GM21737 (cell line): Measurements from ENCODE around the gene SOX6.

Source experiments
- ATAC-seq: cut with Tn5 transposase; IDR thresholded peaks from one replicate; pipeline ENCODE4 v1.9.1; 2021; ENCODE audit warnings: mild to moderate bottlenecking, moderate library complexity; ENCODE audit not compliant: unreplicated experiment

The SOX6 gene

GRCh38 chr11:16321148-16321547 lies 35.2 kb downstream of the SOX6 start:
- ATAC-seq = no peak

DNA sequence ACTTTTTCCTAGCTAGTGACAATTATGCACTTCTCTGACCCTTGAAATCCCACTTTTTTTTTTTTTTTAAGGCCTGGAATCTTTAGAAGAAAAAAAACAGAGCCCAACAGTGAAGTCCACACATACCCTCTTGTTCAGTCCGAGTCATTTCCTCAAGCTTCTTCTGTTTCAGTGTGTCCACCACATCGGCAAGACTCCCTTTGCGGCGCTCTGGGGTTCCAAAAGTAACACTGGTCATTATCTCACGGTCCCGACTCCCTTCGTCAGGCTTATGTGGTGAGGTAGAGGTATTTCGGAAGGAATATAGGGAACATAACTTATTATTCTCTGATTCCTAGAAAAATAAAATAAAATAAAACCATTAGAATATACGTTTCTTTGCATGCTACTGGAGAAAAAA lies 38.0 kb downstream of the SOX6 start:
- no peak for ATAC-seq

- no peak for ATAC-seq
Observed at GRCh38 chr11:16317712-16318111, 38.6 kb downstream of the SOX6 start.

- ATAC-seq = no peak
Observed at GRCh38 chr11:16313846-16314245, 42.5 kb downstream of the SOX6 start.

GRCh38 chr11:16312233-16312765 lies 44.0 kb downstream of the SOX6 start:
- ATAC-seq = no peak

DNA sequence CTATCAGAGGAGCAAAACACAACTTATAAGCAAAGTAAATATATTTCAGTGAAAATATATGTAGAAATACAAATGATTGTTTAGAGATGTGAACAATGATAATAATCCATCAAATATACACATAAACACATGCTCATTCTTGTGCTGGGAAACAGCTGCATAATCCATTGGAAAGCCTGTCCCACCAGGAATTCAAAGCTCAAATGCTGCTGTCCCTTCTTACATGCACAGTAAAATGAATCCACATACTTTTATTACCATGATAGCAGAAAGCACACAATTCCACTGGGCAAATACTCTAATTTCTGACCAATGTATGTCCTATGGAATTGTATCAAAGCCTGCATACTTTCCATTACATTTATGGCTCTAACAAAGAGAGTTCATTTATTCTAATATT lies 44.5 kb downstream of the SOX6 start:
- no peak for ATAC-seq

- no peak for ATAC-seq
Observed at GRCh38 chr11:16310943-16311342, 45.4 kb downstream of the SOX6 start.

GRCh38 chr11:16309226-16309625 lies 47.1 kb downstream of the SOX6 start:
- no peak for ATAC-seq

GRCh38 chr11:16301462-16301861 lies 54.9 kb downstream of the SOX6 start:
- ATAC-seq = no peak

GRCh38 chr11:16299884-16300782 lies 56.2 kb downstream of the SOX6 start:
- no peak for ATAC-seq

- ATAC-seq = no peak
Observed at GRCh38 chr11:16299390-16299789, 57.0 kb downstream of the SOX6 start.

GRCh38 chr11:16297332-16297731 lies 59.0 kb downstream of the SOX6 start:
- no peak for ATAC-seq

- no peak for ATAC-seq
Observed at GRCh38 chr11:16296273-16296672, 60.1 kb downstream of the SOX6 start.

DNA sequence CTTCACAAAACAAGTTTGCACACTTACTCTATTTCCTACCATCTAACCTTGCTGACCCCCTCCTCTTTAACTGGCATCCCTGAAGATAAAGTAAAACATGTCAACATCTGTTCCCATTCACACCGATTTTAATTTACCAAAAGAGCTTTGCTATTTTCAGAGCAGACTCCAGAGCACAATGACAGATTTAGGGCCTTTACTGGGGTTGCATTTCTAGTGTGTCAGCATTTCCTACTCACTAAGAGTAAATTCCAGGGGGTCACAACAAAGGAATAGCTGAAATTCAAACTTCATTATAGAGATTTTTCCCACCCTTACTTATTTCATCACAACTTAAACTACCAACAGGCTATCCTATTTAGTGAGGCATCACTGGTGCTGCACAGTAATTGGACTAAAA lies 60.8 kb downstream of the SOX6 start:
- no peak for ATAC-seq

GRCh38 chr11:16293204-16293681 lies 63.1 kb downstream of the SOX6 start:
- ATAC-seq = no peak

DNA sequence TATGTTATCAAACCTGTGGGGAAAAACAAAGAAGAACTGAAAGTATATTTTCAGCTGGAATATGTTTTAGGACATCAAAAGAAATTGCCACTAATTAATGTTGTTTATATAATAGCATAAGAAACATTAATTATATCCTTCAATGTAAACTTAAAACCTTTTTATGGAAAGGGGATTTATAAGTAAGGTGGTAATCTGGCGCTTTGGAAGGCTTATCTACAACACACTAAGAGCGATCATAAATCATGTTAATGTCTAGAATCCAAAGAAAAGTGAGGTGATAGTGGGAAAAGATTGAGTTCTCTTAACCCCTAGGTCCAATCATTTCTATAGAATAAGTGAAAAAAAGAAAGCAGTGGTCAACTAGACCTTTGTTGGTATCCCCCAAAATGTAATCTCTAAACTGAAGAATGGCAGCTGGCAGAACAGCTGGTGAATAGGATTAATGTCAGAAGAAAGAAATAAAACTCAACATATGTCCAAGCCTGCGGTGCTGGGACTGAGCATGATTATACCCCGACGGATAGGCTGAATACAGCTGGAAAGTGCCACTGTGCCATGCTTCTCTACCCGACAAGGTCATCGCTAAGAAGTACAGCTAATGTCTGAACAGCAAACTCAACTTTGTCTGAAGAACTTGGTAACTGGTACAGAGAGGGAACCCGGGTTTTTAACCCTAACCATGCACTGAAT lies 64.0 kb downstream of the SOX6 start:
- no peak for ATAC-seq

DNA sequence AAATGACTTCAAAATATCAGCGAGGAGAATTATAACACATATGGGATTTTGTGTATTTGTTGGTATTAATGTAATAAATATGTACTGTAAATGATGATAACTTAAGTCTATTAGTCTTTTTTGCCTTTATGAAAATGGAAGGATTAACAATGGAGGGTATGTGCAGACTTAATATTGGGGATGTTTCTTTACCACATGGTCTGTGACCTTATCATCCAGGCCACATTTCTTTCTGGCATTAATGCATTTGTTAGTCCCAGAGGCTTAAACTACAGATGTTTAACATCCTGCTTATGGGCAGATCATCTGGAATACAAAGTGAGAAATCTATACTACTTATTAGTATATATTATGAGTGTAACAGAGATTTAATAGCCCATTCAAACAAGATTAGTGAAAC lies 64.6 kb downstream of the SOX6 start:
- no peak for ATAC-seq

- ATAC-seq = no peak
Observed at GRCh38 chr11:16289541-16289940, 66.8 kb downstream of the SOX6 start.

- ATAC-seq = no peak
Observed at GRCh38 chr11:16287630-16288280, 68.6 kb downstream of the SOX6 start.

GRCh38 chr11:16286095-16286494 lies 70.3 kb downstream of the SOX6 start:
- no peak for ATAC-seq

GRCh38 chr11:16280256-16280682 lies 76.1 kb downstream of the SOX6 start:
- no peak for ATAC-seq
